SIG-M5 treated with dmso at 0.1 percent for 504 hours (cell line): ENCODE results near the gene C11orf58.

Experiments
- DNase-seq: peaks from one replicate; lab custom pipeline; 2025; ENCODE audit not compliant: unreplicated experiment; lab: John Stamatoyannopoulos, UW

Gene C11orf58

DNA sequence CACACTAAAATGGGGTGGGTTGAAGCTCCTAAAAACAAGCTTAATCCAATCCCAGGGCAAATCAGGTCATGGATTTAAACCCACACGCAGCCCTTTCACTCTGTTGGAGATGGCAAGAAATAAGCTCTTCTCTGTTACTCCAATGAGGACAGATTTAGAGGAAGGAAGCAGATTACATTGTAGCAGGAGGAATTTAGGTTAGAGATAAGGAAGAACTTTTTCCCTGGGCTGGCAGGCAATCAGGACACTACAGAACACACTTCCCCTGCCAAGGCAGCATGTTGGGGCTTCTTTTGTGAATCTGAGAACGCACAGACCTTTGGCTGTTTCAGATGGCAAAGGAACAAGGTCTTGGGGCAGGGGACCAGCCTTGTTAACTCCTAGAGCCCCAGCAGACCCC, 46.2 kb downstream of the C11orf58 start:
- DNase-seq, result no peak

DNA sequence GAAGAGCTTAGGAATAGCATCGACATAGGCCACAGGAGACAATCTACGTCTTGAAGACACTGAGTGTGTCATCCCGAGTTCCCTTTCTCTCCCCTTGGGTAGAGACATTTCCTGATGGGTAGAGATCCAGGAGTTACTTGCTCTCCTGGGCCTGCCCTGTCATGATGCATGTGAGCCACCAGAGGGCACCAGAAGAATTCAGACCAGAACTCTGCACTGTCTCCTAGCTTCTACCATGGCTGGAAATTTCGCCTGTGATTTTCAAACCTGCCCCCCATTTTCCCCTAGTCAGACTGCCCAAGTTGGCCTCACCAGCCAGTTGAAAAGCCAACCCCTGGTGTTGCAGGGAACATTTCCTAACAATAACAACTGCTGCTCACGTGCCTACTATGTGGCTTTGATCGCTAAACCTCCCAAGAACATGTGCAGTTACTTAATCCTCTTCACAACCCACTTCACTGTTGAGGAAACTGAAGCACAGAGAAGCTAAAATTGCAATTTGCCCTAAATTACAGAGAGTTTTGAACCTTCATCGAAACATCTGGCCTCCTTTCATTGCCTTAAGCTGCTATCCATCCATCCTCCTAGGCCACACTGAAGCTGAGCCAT, 47.2 kb downstream of the C11orf58 start:
- peak; percentile 57 for DNase-seq

DNA sequence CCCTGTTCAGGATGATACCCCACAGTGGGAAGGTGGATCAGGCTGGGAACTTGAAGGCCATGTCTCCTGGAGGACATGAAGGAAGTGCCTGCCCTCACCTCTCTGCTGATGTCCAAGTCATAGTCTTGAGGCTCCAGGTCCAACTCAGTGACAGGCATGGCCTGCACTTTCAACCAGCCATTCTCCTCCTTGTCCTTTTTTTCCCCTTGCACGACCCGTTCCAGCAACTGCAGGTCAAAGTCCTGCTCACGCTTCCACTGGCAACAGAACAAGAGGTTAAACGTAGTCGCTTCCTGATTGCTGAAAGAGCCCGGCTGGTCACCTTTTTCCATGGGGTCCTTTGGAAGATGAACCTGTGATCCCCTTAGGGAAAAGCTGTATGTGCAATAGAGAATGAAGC, 47.7 kb downstream of the C11orf58 start:
- no peak for DNase-seq

DNA sequence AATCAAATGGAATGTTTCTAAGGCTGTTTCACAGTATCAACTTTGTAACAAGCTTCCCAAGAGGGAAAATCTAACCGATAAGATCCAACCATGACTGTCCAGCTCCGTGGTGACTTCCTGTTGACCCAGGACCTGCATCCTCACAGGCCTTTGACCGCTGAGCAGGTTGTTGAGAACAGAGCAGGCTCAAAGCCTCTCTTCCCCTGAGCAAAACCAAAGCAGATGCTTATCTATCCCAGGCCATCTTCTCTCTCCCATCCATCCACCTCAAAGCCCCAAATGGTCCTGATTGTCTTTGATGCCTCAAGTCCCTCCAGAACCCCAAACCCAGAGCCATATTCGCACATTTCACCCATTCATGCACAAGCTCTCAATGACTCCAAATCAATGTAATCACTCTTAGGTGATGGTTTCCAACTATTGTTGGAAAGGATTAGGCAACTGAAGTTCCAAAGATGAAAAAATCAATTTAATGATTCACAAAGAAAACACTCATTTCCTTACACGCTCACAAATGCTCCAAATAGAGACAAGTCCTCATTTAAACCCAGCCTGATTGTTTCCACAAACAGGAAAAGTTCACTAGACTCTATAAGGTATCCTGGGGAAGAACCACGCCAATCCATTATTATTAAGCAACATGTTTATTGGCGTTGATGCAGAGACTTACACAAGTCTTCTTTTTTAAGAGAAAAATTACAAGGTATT, 48.7 kb downstream of the C11orf58 start:
- no peak for DNase-seq

DNA sequence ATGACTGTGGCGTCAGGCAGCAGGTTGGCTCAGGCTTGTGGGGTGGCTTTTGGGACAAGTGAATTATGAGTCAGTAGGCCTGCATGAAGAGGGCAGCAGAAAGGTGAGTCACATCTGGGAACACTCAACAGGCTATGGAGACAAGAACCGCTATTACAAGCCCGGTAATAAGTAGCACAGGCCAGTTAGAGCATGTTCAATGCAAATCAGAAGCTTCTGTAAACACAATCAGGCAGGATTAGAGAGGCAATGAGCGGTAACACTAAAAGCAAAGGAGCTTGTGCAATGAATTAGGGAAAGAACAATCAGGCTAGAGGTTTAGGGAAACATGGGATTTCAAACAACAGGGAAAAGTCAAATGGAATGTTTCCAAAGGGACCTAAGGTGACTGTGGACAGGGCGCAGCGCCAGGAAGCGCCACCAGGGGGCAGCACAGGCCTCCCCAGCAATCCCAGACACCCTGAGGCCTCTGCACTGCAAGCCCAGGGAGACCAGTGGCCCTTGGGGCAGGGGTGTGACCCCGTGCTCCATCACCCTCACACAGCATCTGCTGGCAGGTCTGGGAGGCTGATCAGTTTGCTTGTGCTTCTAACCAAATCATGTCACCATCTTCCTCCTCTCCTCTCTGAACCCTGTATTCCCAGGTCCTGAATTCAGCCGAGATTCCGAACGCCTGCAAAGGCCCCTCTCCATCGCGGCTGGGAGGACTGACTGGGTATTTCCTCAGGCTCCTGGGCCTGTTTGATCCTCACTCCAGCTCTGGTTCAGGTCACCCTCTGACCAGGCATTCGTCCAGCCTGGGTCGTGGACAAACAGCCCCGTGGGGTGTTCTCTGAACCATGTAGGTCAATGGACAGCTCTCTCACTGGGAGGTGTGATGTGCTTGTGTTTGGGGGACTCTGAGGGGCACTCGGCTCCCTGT, 50.0 kb downstream of the C11orf58 start:
- peak; percentile 32 for DNase-seq

DNA sequence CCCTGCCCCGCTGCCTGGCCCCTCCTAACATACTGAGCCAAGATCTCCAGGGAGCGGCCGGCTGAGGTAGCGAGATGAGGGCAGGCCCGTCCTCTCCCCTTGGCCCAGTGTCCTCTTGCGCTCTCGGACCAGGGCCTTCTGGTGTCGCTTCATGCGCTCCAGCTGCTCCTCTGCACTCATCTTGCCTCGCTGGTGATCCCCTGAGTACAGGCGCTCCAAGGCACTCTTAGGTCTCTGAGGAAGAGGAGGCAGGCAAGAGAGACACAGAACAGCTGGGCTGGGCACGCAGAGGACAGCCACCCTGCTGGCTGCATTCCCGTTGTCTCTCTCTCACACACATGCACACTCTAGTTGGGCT, 50.6 kb downstream of the C11orf58 start:
- no peak for DNase-seq

DNA sequence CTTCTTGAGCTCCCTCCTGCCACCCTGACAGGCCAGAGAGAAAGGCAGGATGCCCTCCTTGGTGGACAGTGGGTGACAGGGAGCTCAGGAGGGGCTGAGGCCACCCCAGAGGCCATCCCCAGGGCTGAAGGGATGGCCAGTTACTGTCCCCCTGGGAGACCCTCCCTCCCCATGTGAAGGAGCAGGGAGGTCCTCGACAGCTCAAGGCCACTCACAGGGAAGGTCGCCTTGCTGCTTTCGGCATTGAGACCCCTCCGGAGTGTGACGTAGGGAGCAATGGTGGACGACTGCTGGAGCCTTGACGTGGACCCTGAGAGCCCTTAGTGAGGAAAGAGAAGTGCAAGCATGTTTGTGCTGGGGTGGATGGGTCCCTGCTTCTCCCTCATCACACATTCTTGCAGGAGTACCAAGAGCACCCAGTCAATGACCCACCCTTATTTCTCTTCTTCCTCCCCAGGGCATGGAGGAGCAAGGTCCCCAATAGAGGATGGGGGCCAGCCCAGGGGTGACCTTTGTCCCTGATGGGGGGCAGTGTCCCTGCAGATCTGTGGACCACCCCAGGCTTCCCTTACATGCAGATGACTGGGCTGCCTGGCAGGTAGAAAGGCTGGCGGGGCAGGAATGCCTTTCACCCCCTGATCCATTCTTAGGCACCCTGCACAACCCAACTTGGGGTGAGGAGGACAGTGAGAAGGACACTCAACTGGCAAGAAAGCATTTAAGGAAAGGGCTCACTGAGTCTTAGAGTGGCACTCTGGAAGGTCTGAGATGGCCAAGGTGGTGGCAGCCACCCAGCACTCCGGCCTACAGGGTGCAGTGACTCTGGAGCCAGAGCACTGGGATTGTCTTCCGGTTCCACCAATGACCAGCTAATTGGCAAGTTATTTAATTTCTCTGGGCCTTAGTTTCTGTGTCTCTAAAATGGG, 51.4 kb downstream of the C11orf58 start:
- no peak for DNase-seq

DNA sequence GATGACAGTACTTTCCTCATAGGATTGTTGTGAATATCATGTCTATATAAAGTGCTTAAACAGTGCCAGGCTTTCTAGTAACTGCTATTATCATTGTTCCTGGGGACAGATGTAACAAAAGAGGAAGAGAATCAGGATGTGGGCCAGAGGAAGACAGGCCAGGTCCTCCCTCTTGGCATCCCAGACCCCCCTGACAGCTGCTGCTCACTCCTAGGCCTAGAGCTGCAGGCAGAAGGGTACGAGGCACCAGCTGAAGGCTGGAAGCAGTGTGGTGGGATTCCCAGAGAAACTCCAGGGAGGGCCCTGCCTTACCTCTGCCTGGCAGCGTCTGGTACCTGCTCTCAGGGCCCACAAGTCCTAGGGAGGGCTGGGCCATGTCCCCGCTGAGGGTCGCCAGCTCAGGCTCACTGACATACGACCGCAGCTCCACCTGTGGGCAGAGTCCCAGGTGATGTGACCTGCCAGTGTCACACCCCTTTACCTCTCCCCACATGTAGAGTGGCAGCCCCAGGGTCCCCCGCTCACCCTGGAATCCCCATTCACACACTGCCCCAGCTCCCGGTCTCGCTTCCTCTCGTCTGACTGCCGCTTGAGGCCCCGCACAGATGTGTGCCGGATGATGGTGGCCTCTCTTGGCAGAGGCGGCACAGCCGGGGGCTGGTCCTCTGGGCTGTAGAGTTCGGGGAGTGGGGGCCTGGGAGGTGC, 52.2 kb downstream of the C11orf58 start:
- DNase-seq, result peak; percentile 12

DNA sequence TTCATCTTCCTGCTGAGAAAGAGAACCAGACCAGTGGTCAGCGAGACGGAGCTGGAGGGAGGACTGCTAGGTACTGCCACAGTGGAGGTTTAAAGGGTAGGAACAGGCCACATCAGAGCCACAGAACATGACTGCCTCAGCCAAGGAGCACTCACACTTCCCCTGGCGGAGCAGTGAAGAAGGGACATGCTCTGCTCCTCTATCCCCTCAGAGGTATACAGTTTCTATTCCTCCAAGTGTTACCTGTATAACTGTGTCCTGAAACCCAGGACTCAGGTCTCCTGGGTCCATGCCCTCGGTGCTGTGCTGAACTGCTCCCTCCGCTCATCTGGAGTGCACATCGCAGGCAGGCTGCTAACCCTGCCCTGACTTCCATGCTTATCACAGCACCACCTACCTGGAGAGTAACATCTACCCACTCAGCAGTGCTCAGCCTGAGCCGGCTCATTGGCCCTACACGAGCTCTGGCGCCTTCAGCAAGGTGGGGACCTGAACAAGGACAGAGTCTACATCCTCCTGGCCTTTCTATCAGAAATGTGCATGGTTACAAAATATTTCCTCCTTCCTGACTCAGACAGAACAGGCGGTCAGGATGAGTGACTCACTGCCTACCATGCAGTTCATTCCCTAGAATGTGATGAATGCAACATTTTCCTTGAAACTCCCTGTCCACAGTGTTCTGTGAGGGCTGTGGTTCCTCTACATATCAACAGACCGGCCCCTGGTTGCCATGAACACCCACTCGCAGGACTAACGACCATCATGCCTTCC, 52.9 kb downstream of the C11orf58 start:
- peak; percentile 32 for DNase-seq

DNA sequence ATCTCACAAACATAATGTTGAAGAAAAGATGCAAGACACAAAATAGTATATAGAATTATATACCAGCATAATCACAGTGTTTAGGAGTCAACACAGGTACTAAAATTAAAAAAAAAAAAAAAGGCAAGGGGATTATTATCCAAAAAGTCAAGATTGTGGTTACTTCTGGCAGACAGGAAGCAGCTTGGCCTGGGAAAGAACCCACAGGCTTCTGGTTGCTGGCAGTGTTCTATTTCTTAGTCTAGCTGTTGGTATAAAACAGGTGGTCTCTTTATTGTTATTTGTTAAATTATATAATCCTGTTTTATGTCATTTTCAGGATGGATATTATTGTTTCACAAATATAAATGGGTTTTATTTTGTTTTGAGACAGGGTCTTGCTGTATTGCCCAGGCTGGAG, 54.0 kb downstream of the C11orf58 start:
- no peak for DNase-seq

DNA sequence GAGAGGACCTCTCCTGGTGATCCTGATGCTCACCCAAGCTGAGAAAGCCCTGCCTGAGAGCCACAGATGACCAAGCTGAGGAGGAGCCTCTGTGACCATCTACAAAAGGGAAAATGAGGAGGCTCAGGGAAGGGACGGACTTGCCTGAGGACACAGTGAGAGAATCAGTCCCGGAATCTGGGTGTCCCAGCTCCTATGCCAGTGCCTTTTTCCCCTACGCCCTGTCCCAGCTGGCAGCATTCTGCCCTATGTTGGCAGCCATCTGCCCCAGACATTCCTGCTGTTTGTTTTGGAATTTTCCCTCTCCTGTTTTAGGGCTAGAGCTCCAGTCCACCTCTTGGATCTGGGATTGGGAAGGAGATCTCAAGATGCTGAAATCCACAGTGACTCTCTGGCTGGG, 54.6 kb downstream of the C11orf58 start:
- DNase-seq, result no peak

DNA sequence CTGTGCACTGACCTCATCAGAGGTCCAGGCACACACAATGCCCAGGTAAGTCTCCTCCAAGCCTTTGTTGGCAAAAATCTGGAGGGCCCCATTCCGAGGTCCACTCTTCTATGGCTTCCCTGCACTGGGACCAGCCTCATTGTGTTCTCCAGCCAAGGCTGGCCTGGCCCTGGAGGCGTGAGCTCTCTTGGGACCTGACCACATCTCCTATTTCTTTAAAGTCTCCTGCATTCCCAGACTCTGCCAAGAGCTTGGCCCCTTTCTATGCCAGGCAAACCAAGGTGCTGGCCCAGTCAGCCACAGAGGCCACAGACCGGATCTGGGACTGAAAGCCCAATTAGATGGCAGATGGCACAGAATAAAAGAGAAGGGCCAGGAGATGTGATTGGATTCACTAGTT, 55.1 kb downstream of the C11orf58 start:
- no peak for DNase-seq

DNA sequence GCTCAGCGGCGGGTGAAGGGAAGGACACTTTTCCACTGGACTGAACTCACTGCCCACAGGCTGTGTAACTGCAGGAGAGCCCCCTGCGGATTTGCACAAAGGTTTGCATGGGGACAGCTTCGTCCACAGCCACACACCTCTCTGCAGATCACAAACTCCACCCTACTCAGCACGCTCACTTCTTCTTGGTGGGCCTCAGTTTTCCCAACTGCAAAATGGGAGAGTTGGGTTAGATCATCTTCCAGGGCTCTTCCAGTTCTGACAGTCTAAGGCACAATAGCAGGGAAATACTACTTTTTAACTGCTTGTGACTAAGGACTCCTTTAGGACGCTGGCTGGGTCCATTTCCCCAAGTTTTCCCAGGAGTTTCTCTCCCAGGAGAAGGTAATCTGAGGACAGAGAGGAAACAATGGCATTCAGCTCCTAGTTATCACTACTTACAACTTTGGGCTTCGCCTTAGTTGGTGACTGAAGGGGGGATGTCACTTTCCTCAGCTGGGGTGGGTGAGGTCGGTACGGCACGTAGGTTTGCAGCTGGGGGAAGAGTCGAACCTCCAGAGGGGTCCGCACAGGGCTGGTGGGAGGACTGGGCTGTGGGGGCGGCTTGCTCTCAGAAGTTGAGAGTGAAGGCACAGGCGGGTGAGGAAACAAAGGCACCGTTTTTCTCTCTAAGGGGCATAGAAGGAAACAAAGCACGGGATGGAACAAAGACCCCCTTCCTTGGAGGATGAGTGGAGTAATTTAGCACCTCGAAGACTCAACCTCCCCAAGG, 55.8 kb downstream of the C11orf58 start:
- DNase-seq, result no peak

DNA sequence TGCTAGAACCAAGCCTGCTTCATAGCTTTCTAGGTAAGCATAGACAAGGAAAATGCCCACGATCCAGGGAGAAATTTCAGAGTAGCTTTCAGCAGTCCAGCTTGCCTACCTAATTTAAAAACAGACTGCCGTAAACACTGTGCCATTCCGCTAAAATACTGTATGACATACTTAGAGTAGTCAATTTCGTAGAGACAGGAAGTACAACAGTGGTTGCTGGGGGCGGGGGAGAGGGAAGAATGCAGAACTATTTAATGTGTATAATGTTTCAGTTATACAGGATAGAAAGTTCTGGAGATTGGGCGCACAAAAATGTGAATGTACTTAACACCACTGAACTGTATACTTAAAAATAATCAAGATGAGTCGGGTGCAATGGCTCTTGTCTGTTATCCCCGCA, 56.7 kb downstream of the C11orf58 start:
- peak; percentile 10 for DNase-seq

DNA sequence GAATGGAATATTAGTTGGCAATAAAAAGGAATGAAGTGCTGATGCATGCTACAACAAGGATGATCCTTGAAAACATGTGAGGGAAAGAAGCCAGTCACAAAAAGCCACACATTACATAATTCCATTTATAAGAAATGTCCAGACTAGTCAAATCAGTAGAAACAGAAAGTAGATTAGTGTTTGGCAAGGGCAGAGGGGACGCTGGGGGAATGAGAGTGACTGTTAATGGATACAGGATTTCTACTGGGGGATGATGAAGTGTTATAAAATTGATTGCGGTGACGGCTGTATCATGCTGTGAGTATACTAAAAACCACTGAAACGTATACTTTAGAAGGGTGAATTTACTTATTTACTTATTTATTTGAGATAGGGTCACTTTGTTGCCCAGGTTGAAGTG, 57.9 kb downstream of the C11orf58 start:
- DNase-seq, result no peak

DNA sequence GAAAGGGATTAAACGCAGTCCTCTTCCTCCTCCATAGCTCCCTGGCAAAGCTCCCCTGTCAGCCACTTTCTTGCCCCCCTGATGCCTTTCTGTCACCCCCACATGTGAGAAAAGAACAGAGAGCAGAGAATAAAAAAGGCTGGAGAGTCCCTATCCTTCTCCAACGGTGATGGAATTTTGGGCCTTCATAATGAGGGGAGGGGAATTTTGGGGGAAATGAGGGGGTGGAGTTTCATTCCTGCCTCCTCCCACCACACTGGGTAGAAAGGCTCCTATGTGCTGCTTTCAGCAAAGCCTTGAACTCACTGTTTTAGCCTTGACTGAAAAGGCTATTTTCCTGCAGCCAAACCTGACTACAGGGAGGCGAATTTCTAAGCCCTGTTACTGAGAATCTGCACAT, 59.3 kb downstream of the C11orf58 start:
- DNase-seq, result no peak

DNA sequence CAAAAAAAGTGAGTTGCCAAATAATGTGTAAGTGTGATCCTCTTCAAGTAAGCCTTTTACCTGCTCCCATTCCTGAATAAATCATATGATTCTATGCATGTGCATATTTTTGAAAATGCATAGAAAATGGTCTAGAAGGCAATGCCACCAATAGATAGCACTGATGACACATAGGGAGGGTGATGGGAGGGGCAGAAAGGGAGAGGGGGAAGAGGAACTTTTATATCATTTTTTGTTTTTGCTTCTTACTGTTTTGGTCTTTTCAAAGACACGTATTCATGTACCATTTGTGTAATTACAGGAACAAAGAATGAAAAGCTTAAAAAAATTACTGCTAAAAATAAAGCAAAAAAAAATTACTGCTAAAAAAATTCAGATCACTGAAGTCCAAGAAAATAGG, 60.8 kb downstream of the C11orf58 start:
- DNase-seq, result no peak

DNA sequence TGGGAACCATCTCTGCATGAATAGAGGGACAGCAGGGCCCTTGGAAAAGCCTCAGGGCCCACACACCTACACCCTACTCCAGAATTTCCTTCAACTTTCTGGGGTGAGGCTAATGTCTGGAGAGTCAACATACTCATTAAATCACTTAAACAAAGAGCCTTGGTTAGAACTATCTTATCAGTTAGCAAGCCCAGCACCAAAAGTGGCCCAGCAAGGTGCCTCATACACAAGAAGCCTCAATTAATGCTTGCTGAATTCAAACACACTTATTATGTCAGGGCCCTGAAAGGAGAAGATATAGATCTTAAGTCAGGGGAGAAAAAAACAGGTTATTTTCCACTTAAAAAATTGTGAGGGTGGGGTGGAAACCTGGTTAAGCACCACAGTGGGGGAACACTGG, 61.4 kb downstream of the C11orf58 start:
- DNase-seq, result no peak

DNA sequence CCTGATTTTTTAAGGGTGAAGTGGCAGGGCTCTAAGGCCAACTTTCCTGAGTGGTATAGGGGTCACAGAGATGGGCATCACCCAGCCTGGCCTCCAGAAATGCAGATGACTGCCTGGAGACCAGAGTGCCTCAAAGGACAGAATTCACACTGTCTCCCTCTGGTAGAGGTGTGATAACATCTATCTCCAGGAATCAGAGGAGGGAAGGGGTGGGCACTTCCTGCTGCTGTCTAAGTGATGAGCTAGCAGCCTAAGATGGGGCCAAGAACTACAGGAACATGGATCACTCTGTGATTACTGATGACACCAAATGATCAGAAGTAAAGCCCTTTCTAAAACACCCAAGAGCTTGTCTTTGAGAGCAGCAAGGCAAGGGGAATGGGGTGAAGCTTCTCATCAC, 61.9 kb downstream of the C11orf58 start:
- DNase-seq, result no peak
